Fibroblast of lung (primary cell): ENCODE measurements around the gene CABLES2. TPM values are rescaled to one million over a fixed set of nuclear protein-coding genes. Genes with fewer than 3 reads are reported as not detected.
A peak's percentile ranks its signal among the peaks of the same experiment; 100 is the strongest.

ENCODE experiments used
- DNase-seq, 2 donors: peaks; one replicate each; pipeline versions ENCODE4 v3.0.0 to v3.0.0-alpha.2; 2010; ENCODE audit warnings: low read depth in 2 of 2
- H2AFZ ChIP-seq: 2 replicates; pipeline ENCODE4 v1.5.1; 2012; ENCODE audit warnings: low read length, control low read depth, inconsistent platforms
- H3K27ac ChIP-seq: 2 replicates; pipeline ENCODE4 v1.5.1; 2011; ENCODE audit warnings: low read length, control low read depth; ENCODE audit not compliant: insufficient read depth
- H3K27me3 ChIP-seq: 2 replicates; pipeline ENCODE4 v1.5.1; 2011; ENCODE audit warnings: mild to moderate bottlenecking, low read length; ENCODE audit not compliant: control insufficient read depth, insufficient read depth
- H3K36me3 ChIP-seq: 2 replicates; pipeline ENCODE4 v1.5.1; 2011; ENCODE audit warnings: low read length; ENCODE audit not compliant: control insufficient read depth, insufficient read depth
- H3K4me1 ChIP-seq: 2 replicates; pipeline ENCODE4 v1.5.1; 2011; ENCODE audit warnings: low read length; ENCODE audit not compliant: control insufficient read depth, insufficient read depth; ENCODE audit errors: extremely low read depth
- H3K4me2 ChIP-seq: 2 replicates; pipeline ENCODE4 v1.5.1; 2011; ENCODE audit warnings: low read length, control low read depth; ENCODE audit not compliant: insufficient read depth; ENCODE audit errors: extremely low read depth
- H3K4me3 ChIP-seq, 4 experiments: fragments of 200-600 bp in 1 of 4; sonication (generic) in 1 of 4; replicated peaks in 1 of 4; 2 replicates each; pipeline ENCODE4 v1.5.1; 2011 to 2016; ENCODE audit warnings: low read length in 4 of 4, low read depth in 3 of 4, mild to moderate bottlenecking in 3 of 4, control low read depth in 2 of 4, inconsistent platforms in 1 of 4, mixed read lengths in 1 of 4; ENCODE audit not compliant: insufficient read depth in 1 of 4; ENCODE audit errors: control extremely low read depth in 1 of 4
- H3K79me2 ChIP-seq: 2 replicates; pipeline ENCODE4 v1.5.1; 2012; ENCODE audit warnings: mild to moderate bottlenecking, low read length, inconsistent platforms; ENCODE audit not compliant: control insufficient read depth, insufficient read depth
- H3K9ac ChIP-seq: 2 replicates; pipeline ENCODE4 v1.5.1; 2011; ENCODE audit warnings: mild to moderate bottlenecking, low read length, control low read depth; ENCODE audit not compliant: insufficient read depth
- H3K9me3 ChIP-seq: 2 replicates; pipeline ENCODE4 v1.5.1; 2012; ENCODE audit warnings: low read depth, low read length; ENCODE audit not compliant: control insufficient read depth, insufficient read depth
- H4K20me1 ChIP-seq: 2 replicates; pipeline ENCODE4 v1.5.1; 2011; ENCODE audit warnings: low read length; ENCODE audit not compliant: control insufficient read depth, insufficient read depth; ENCODE audit errors: extremely low read depth
- CTCF ChIP-seq, 2 donors: IDR thresholded peaks in 1 of 2; conservative IDR thresholded peaks in 1 of 2; 1 replicate in 1 of 2; 2 replicates in 1 of 2; pipeline ENCODE4 v1.5.1; 2011 to 2012; ENCODE audit warnings: low read length in 2 of 2, control low read depth in 1 of 2, inconsistent platforms in 1 of 2, low read depth in 1 of 2, mild to moderate bottlenecking in 1 of 2
- EZH2 ChIP-seq: IDR thresholded peaks from 2 replicates; pipeline ENCODE4 v1.5.1; 2012; ENCODE audit warnings: low read length, control low read depth, mild to moderate bottlenecking; ENCODE audit errors: missing control alignments
- polyA plus RNA-seq, 2 donors: library from polyadenylated mRNA; depleted of rRNA in 1 of 2; stranded (reverse) in 1 of 2; unstranded in 1 of 2; fragments of >200 nt; gene quantifications; 2 replicates each; pipeline ENCODE4 v1.2.1, GENCODE V29; 2011 to 2012; ENCODE audit warnings: missing spikeins in 1 of 2
- total RNA-seq: library from RNA; depleted of rRNA; stranded (reverse); fragments of >200 nt; gene quantifications from 2 replicates; pipeline ENCODE4 v1.2.1, GENCODE V29; 2014

The CABLES2 gene
- total and polyA plus RNA-seq, 2 donors (not counting 1 experiment from before 2014, with no cell fraction given) = 0.66 to 2.9 TPM

DNA sequence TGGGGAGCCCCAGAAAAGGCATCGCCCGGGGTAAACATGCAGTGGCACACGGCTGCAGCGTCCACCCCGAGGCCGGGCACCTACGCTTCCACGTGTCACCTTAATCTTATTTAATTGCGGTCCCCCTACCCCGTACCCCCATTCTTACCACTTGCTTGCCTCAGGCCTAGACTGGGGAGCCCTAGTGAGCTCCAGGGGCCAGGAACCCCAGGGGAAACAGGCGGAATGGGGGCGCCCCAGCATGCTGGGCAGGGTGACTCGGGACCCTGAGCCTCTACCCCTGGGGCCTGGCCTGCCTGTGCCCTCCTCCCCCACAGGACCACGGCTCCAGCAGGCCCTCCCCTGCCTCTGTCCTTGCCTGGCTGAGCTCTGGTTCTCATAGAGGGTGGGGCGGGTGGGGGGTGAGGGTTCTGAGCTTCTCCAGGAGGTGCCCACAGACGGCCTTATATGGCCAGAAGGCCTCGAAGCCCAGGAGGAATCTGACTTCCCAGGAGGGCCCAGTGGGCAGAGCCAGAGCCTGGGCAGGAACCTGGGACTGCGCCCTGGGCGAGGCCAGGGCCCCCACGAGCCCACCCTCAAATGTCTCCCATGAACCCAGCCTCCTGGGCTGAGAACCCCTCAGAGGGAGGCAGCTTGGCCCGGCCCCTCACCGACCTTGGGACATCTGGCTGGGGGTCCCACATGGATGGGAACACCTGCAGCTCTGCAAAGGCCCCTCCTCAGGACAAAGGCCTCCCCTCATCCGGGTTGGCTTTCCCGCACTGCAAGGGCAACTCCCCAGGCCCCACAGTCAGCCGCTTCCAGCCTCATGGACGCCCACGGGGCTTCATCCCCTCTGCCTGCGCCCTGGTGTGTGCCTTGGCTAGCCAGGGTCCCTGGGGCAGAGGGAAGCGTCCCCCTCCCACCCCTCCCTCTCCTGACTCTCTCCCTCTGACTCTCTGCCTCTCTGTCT is 34.8 kb downstream of the CABLES2 start:
- H3K4me2 ChIP-seq = no peak overlapping the region
- H3K36me3 ChIP-seq = no peaks in the 10 kb centered on the region
- DNase-seq = no peak
- H3K4me3 ChIP-seq = no peak overlapping the region
- no peaks in the 10 kb centered on the region for H3K9me3 ChIP-seq
- no peak overlapping the region for H3K27ac ChIP-seq
- H3K4me1 ChIP-seq = peaks cover 59% of the 10 kb centered on the region
- no peaks in the 10 kb centered on the region for H3K79me2 ChIP-seq
- H3K27me3 ChIP-seq = no peaks in the 10 kb centered on the region
- no peak overlapping the region for H3K9ac ChIP-seq
- no peaks in the 10 kb centered on the region for H4K20me1 ChIP-seq
- no peak for TF ChIP-seq CTCF (conservative IDR thresholded peaks at IDR 0.05 in 1 of 2, IDR thresholded peaks at IDR 0.05 in 1 of 2; ENCODE audit: low read depth in 1 of 2, low read length in 2 of 2)
- TF ChIP-seq EZH2 = no peak
- H2AFZ ChIP-seq = no peak overlapping the region

GRCh38 chr20:62371588-62372041 is 35.5 kb downstream of the CABLES2 start:
- no peak for TF ChIP-seq CTCF (conservative IDR thresholded peaks at IDR 0.05 in 1 of 2, IDR thresholded peaks at IDR 0.05 in 1 of 2; ENCODE audit: low read depth in 1 of 2, low read length in 2 of 2)
- TF ChIP-seq EZH2 = no peak
- Histone ChIP-seq H3K4me3 (no peak overlapping the region), H3K36me3 (no peaks in the 10 kb centered on the region), H4K20me1 (no peaks in the 10 kb centered on the region), H3K79me2 (no peaks in the 10 kb centered on the region), H3K4me1 (peaks cover 58% of the 10 kb centered on the region), H3K27me3 (no peaks in the 10 kb centered on the region), H3K9me3 (no peaks in the 10 kb centered on the region), H3K27ac (no peak overlapping the region), H3K4me2 (no peak overlapping the region), H3K9ac (no peak overlapping the region), H2AFZ (no peak overlapping the region)
- DNase-seq = no peak

DNA sequence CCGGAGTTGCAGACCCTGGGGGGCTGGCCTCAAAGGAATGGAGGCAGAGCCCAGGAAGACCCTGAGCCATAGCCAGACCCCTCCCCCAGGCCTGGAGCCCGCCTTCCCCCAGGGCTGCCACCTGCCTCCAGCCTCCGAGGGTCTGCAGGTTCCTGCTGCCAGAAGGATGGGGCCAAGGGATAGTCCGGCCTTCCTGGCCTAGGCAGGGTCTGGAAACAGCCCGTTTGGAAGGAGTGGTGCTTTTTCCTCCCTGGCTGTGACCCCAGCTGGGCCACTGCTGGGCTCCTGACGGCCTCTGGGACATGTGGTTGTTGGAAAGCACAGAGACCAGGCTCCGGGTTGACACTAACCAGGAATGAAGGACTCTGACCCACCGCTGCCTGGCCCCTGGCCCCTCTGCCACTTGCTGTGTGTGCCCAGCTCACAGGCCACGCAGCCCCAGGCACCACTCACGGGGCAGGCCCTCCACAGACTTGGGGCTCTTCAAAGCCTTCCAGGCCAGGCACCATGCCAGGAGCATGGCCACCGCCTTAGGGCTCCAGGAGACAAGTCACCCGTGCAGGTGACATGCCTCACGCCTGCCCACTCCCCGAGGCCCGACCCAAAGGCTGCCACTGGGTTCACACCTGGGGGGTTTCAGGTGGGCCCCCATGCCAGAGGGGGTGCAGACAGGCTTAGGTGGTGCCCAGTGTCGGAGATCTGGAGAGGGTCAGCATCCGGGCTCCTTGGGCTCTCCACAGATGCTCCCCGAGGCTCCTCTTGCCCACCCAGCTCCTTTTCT is 36.1 kb downstream of the CABLES2 start:
- TF ChIP-seq EZH2 (no peak), CTCF (conservative IDR thresholded peaks at IDR 0.05 in 1 of 2, IDR thresholded peaks at IDR 0.05 in 1 of 2; ENCODE audit: low read depth in 1 of 2, low read length in 2 of 2) (no peak)
- Histone ChIP-seq H3K27me3 (no peaks in the 10 kb centered on the region), H3K4me3 (no peak overlapping the region), H3K9ac (no peak overlapping the region), H3K4me1 (peaks cover 52% of the 10 kb centered on the region), H3K27ac (peak overlapping the region; percentile 47), H2AFZ (no peak overlapping the region), H3K36me3 (no peaks in the 10 kb centered on the region), H3K4me2 (no peak overlapping the region), H3K79me2 (no peaks in the 10 kb centered on the region), H3K9me3 (no peaks in the 10 kb centered on the region), H4K20me1 (no peaks in the 10 kb centered on the region)
- DNase-seq = no peak
